Activated naive CD4-positive, alpha-beta T cell treated with anti-CD3 and anti-CD28 coated beads, Interleukin-2, amount 10 ng/mL, durations not matched to agents 7 days and 5 days (primary cell): ENCODE data around the gene ATXN1.

ENCODE experiments used
- CTCF ChIA-PET: fragments of 350-600 bp; sonication (Branson Sonifier 250); formaldehyde crosslinking; loops from one replicate; lab custom pipeline; 2021; ENCODE audit warnings: antibody characterized with exemption; lab: Charles Lee
- DNase-seq: peaks from one replicate; pipeline ENCODE4 v3.0.0-alpha.2; 2020
- H3K27ac Mint-ChIP-seq: one replicate; pipeline ENCODE4 v1.8.0; 2021; ENCODE audit warnings: mild to moderate bottlenecking, moderate library complexity, mixed read lengths
- H3K27me3 Mint-ChIP-seq: one replicate; pipeline ENCODE4 v1.8.0; 2021; ENCODE audit warnings: mild to moderate bottlenecking, mixed read lengths
- H3K36me3 Mint-ChIP-seq: one replicate; pipeline ENCODE4 v1.8.0; 2021; ENCODE audit warnings: mixed read lengths
- H3K4me1 Mint-ChIP-seq: one replicate; pipeline ENCODE4 v1.8.0; 2021; ENCODE audit warnings: mixed read lengths
- H3K4me3 Mint-ChIP-seq: one replicate; pipeline ENCODE4 v1.8.0; 2021; ENCODE audit warnings: mild to moderate bottlenecking, moderate library complexity, mixed read lengths
- H3K9me3 Mint-ChIP-seq: one replicate; pipeline ENCODE4 v1.8.0; 2021; ENCODE audit warnings: mixed read lengths

Gene ATXN1

DNA sequence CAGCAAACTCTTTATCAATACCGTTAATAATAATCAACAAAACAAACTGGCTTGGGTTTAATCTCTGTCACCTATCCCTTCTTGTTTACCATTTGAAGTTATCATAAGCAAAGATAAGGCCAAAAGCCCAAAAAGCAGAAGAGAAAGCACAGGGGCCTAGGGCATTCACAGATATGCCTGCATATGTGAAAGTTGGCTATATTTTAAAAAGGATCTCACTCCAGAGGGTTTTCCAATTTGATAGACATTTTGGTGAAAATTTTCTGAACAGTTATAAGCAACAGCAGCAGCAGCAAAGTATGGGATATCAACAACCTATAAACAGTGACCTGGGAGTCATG lies 101.1 kb downstream of the ATXN1 start:
- no peak overlapping the region for H3K4me3 Mint-ChIP-seq
- H3K4me1 Mint-ChIP-seq = peaks cover 36% of the 10 kb centered on the region
- peaks cover 36% of the 10 kb centered on the region for H3K36me3 Mint-ChIP-seq
- no peak for DNase-seq
- H3K27ac Mint-ChIP-seq = no peak overlapping the region
- CTCF ChIA-PET = interaction anchor here (0.9 to 1.5 kb wide), 2 partner anchors 38 to 44 kb away, joined by 3 to 4 read pairs; no protein-coding TSS in a partner anchor
- no peaks in the 10 kb centered on the region for H3K27me3 Mint-ChIP-seq
- peaks cover 9% of the 10 kb centered on the region for H3K9me3 Mint-ChIP-seq

DNA sequence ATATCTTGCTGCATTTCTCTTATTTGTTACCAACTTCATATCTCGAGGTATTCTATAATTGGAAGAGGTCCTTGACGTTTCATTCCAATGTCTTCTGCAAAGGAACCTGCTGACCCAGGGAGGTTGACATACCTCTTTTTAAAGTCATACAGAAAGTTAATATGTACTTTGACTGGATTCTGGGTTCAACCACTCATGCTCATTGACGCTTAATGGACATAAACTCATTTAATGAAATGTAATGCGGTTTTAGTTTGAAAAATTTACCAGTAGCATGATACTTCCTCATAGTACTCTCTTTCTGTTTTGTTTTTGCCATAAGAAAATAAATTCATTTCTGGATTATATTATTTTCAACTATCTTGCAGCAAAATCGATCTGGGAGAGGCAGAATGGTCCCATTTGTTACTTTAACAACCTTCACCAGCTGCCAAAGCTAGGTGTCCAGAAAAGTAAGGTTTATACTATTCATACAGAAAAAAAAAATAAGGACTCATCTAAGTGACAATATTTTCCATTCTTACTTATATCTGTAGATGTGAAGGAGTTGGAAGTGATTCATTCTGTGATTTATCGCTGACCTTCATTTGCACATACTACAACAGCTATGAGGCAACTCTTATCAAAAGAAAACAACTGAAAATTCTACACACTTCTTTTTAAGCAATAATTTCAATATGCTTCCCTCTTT lies 101.6 kb downstream of the ATXN1 start:
- no peak for DNase-seq
- CTCF ChIA-PET = interaction anchor here (1.5 to 2.6 kb wide), 2 partner anchors 38 to 104 kb away, joined by 4 to 10 read pairs; no protein-coding TSS in a partner anchor
- H3K36me3 Mint-ChIP-seq = peaks cover 38% of the 10 kb centered on the region
- H3K27ac Mint-ChIP-seq = peak overlapping the region; percentile 0
- H3K9me3 Mint-ChIP-seq = peaks cover 9% of the 10 kb centered on the region
- peaks cover 41% of the 10 kb centered on the region for H3K4me1 Mint-ChIP-seq
- H3K27me3 Mint-ChIP-seq = no peaks in the 10 kb centered on the region
- H3K4me3 Mint-ChIP-seq = no peak overlapping the region

DNA sequence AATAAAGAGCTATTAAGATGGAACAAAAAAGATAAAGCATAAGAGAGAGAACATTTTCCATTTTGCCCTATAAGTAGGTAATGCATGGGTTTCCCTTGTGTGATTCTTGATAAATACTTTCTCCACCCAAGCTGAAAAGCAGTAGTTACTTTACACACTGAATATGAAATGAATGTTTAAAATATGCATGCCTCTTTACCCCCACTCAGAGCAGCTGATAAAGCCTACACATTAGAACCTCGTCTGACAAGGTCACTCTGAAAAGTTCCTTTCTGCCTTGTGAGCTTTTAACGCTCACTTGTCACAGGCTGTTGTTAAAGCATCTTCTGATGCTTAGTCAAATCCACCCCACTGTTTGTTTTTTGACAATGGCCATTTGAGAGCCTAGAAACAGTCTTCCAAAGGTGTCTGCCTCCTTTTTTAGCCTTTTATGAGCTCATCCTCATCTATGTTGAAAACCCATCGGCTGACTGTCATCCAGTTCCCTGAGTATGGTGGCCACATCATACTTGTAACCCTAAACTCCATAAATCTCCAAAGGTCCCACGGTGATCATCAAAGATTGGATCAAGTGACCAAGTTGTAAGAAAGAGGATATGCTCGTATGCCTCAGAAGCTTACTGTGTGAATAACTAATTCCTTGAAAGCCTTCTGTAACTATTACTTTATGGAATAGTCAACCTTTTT lies 102.8 kb downstream of the ATXN1 start:
- H3K27ac Mint-ChIP-seq = peak overlapping the region; percentile 53
- no peaks in the 10 kb centered on the region for H3K27me3 Mint-ChIP-seq
- H3K36me3 Mint-ChIP-seq = peaks cover 37% of the 10 kb centered on the region
- no peak overlapping the region for H3K4me3 Mint-ChIP-seq
- H3K4me1 Mint-ChIP-seq = peaks cover 52% of the 10 kb centered on the region
- no peak for DNase-seq
- CTCF ChIA-PET = interaction anchor here (1.2 to 2.6 kb wide), 3 partner anchors 55 to 105 kb away, joined by 3 to 10 read pairs (median 8); partner anchors contain the start of gene ATXN1
- H3K9me3 Mint-ChIP-seq = peaks cover 9% of the 10 kb centered on the region

DNA sequence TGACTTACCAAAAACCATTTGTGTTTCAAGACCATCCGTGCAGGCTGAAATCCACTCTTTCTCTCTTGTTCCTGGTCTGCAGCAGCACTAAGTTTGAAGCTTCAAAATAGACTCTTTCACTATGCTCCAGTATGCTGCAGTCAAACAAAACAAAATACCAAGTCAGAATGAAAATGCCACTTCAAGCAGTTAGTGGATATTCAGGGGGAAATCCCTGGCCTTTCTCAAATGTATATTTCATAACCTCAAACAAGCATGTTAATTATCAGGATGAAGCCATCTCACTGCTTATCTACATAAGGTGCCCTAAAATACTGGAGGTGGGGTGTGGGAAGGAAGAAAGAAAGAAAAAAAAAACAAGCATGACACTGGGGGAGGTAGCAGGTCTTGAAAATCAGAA lies 103.5 kb downstream of the ATXN1 start:
- H3K9me3 Mint-ChIP-seq = peaks cover 9% of the 10 kb centered on the region
- no peak overlapping the region for H3K4me3 Mint-ChIP-seq
- H3K27ac Mint-ChIP-seq = no peak overlapping the region

DNA sequence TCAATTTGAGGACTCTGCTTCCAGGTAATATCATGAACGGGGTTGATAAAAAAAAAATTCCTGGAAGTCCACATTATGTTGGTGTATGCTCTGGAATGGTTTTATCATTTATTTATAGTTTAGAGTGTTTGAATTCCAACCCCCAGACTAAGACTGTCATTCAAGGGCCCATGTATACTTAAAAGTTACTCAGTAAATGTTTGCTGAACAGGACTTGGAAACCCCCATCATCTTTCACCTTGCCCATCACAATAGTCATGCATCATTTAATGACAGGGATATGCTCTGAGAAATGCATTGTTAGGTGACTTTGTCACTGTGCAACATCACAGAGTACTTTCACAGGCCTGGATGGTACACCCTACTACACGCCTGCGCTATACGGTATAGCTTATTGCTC lies 104.8 kb downstream of the ATXN1 start:
- peaks cover 39% of the 10 kb centered on the region for H3K36me3 Mint-ChIP-seq
- H3K9me3 Mint-ChIP-seq = peaks cover 2% of the 10 kb centered on the region
- H3K27me3 Mint-ChIP-seq = no peaks in the 10 kb centered on the region
- CTCF ChIA-PET = no interaction called here
- no peak overlapping the region for H3K4me3 Mint-ChIP-seq
- peaks cover 73% of the 10 kb centered on the region for H3K4me1 Mint-ChIP-seq
- no peak overlapping the region for H3K27ac Mint-ChIP-seq
- no peak for DNase-seq

More for the DNA sequence above, 103.5 kb downstream of the ATXN1 start:
- no peaks in the 10 kb centered on the region for H3K27me3 Mint-ChIP-seq
- H3K36me3 Mint-ChIP-seq = peaks cover 42% of the 10 kb centered on the region
- CTCF ChIA-PET = interaction anchor here (1.4 to 2.6 kb wide), 2 partner anchors 55 to 106 kb away, joined by 3 to 10 read pairs; no protein-coding TSS in a partner anchor
- no peak for DNase-seq
- H3K4me1 Mint-ChIP-seq = peaks cover 60% of the 10 kb centered on the region

DNA sequence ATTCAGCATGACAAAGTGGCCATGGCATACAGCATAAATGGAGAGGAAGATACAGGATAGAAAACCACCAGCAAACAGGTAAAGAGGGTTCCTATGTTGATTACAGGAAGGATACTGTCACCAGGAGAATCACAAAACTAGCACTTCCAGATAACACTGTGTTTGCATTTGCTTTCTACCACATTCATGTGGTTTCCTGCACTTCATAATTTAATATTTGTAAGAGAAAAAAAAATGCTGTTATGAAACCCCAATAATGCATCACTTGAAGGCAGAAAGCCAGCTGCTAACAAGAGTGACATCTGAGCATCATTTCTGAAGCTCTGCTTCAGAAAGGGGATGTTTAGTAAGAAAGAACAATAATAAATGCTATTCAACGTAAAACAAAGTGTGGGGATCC lies 106.6 kb downstream of the ATXN1 start:
- H3K27me3 Mint-ChIP-seq = no peaks in the 10 kb centered on the region
- H3K27ac Mint-ChIP-seq = peak overlapping the region; percentile 81

DNA sequence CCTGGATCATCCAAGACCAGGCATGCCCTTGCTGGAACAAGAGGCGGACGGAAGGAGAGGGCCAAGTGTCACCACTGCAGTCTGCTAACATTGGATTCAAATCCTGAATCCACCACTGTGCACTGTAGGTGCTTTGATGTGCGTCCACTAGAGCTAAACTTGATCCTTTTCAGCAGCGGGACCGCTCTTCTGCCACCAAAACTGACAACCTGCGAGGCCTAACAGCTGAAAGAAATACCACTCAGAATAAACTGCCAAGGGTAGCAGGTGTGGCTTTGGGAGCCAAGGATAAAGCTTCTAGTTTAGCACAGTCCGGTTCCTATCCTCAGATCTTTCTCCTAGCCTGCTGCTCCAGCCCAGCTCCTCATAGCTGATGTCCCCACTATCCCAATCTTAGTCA lies 108.0 kb downstream of the ATXN1 start:
- no peaks in the 10 kb centered on the region for H3K27me3 Mint-ChIP-seq
- H3K4me1 Mint-ChIP-seq = peaks cover 61% of the 10 kb centered on the region
- H3K4me3 Mint-ChIP-seq = no peak overlapping the region
- no peak overlapping the region for H3K27ac Mint-ChIP-seq
- CTCF ChIA-PET = interaction anchor here (0.9 kb wide), 1 partner anchor 137 kb away, joined by 3 read pairs; no protein-coding TSS in a partner anchor
- no peak for DNase-seq
- peaks cover 41% of the 10 kb centered on the region for H3K36me3 Mint-ChIP-seq
- H3K9me3 Mint-ChIP-seq = no peaks in the 10 kb centered on the region

More for the DNA sequence above, 106.6 kb downstream of the ATXN1 start:
- Mint-ChIP-seq H3K4me3 (no peak overlapping the region), H3K4me1 (peaks cover 76% of the 10 kb centered on the region), H3K9me3 (no peaks in the 10 kb centered on the region), H3K36me3 (peaks cover 41% of the 10 kb centered on the region)
- no peak for DNase-seq
- CTCF ChIA-PET = no interaction called here

DNA sequence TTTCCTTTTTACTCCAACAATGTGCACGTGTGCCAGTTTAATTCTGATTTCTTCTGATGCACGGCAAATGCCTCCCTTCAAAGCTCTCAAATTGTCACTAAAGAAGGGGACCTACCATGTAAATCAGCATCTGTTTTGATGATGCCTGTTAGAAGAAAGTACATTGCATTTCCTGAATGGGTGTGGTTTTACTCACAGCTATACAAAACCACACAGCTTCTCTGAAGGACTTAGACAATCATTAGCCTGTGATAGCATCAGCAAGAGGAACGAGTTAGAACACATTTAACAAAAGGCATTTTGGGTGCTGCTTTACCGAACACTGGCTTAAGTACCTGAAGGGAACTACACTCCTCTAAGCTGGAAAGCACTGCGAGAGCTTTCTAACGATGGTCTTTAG lies 109.4 kb downstream of the ATXN1 start:
- H3K4me1 Mint-ChIP-seq = peaks cover 50% of the 10 kb centered on the region
- no peaks in the 10 kb centered on the region for H3K27me3 Mint-ChIP-seq
- no peaks in the 10 kb centered on the region for H3K9me3 Mint-ChIP-seq
- peaks cover 32% of the 10 kb centered on the region for H3K36me3 Mint-ChIP-seq
- peak overlapping the region; percentile 80 for H3K27ac Mint-ChIP-seq
- CTCF ChIA-PET = interaction anchor here (0.5 to 1.5 kb wide), 5 partner anchors 29 to 140 kb away, joined by 3 to 5 read pairs (median 3); partner anchors contain the start of gene ATXN1
- DNase-seq = no peak
- peak overlapping the region; percentile 5 for H3K4me3 Mint-ChIP-seq

DNA sequence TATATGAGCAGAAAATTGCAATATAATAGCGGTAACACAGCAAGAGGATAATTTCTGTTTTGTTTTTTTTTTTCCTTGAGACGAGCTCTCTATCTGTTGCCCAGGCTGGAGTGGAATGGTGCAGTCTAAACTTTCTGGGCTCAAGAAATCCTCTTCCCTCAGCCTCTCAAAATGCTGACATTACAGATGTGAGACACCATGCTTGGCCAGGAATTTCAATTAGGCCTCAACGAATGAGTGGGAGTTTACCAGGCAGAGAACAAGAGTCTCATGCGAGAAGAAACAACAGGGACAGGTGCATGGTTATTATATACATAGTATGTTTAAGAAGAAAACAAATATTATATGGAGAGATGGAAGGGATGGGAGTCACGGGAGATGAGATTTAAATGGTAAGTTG lies 111.4 kb downstream of the ATXN1 start:
- no peak for DNase-seq
- CTCF ChIA-PET = no interaction called here
- Mint-ChIP-seq H3K4me3 (no peak overlapping the region), H3K36me3 (peaks cover 30% of the 10 kb centered on the region), H3K27me3 (no peaks in the 10 kb centered on the region), H3K4me1 (peaks cover 43% of the 10 kb centered on the region), H3K9me3 (no peaks in the 10 kb centered on the region), H3K27ac (no peak overlapping the region)

DNA sequence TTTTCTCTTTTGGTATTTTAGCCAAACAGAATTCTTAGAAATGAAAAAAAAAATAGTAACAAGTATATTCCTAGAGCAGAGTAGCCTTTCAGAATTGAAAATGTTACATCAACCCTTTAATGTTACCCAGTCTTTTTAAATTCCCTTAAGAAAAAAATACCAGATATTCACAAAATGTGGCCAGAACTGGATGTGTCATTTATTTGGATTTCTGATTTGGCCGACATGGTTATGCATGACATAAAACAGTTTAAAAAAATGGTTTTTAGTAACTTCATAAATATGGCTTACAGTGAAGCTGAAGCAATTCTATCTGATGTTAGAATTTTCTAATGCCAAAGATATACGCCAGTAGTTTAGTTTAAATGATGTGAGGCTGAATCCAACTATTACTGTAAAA lies 112.0 kb downstream of the ATXN1 start:
- Mint-ChIP-seq H3K9me3 (no peaks in the 10 kb centered on the region), H3K4me1 (peaks cover 36% of the 10 kb centered on the region), H3K36me3 (peaks cover 33% of the 10 kb centered on the region), H3K27ac (no peak overlapping the region), H3K4me3 (no peak overlapping the region), H3K27me3 (no peaks in the 10 kb centered on the region)
- CTCF ChIA-PET = no interaction called here
- DNase-seq = no peak

DNA sequence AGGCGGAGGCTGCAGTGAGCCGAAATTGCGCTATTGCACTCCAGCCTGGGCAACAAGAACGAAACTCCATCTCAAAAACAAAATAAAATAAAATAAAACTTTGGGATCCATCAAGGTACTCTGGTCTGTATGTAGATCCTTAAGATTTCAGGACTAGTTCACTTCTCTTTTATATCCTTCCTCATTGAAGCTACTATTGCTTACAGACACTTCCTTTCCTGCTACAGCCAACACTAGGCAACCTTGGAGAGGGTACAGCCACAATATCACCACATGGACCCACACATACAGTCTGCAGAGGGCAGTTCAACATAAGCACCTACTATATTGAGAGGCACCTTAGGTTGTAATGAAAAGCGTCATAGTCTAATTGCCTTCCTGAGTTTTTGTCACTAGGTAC lies 113.3 kb downstream of the ATXN1 start:
- H3K4me1 Mint-ChIP-seq = peaks cover 24% of the 10 kb centered on the region
- H3K27ac Mint-ChIP-seq = no peak overlapping the region
- peaks cover 29% of the 10 kb centered on the region for H3K36me3 Mint-ChIP-seq
- H3K9me3 Mint-ChIP-seq = no peaks in the 10 kb centered on the region
- DNase-seq = no peak
- no peaks in the 10 kb centered on the region for H3K27me3 Mint-ChIP-seq
- CTCF ChIA-PET = interaction anchor here (1.0 kb wide), 1 partner anchor 115 kb away, joined by 3 read pairs; no protein-coding TSS in a partner anchor
- no peak overlapping the region for H3K4me3 Mint-ChIP-seq

DNA sequence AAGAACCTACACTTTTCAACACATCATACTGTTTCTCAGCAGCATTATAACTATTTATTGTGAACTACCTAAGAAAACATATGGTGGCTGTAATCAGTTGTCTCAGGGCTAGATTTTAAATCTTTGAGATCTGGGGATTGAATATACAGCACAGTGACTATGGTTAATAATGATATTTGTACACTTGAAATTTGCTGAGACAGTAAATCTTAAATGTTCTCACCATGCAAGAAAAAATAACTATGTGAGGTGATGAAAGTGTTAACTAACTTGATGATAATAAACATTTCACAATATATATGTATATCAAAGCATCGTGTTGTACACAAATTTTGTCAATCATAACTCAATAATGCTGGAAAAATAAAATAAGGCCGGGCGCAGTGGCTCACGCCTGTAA lies 113.8 kb downstream of the ATXN1 start:
- Mint-ChIP-seq H3K4me3 (no peak overlapping the region), H3K27ac (no peak overlapping the region), H3K9me3 (no peaks in the 10 kb centered on the region), H3K36me3 (peaks cover 28% of the 10 kb centered on the region), H3K4me1 (peaks cover 18% of the 10 kb centered on the region), H3K27me3 (no peaks in the 10 kb centered on the region)
- CTCF ChIA-PET = interaction anchor here (1.0 kb wide), 1 partner anchor 116 kb away, joined by 3 read pairs; no protein-coding TSS in a partner anchor
- no peak for DNase-seq

DNA sequence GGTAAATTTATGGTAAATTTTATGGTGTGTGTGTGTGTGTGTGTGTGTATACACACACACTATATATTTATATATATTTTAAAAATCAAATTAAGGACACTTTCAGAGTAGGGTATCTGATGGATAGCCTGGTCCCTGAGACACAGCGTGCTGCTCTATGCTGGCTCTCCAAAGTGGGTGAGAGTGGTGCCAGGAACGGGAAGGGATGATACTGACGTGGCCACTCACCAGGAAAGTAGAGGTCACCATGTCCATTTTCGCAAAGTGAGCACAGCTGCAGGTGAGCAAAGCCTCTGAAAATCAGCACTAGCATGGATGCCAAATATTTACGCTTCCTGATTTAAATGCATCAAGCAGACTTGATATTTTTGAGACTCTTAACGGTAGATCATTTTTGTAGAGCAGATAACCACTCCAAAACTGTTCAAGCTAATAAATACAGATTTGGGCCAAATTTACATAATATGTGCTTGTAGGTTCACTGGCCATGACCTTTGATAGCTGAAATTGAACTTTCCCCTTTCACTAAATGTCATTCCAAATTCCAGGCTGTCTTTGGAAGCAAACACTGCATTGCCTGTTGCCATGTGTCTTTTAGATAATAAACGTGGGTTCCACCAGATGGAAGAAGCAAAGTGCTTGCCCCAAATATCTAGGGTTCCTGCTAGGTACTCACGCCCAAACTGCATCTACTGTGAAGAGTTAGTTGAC lies 116.6 kb downstream of the ATXN1 start:
- CTCF ChIA-PET = no interaction called here
- H3K4me3 Mint-ChIP-seq = no peak overlapping the region
- H3K9me3 Mint-ChIP-seq = no peaks in the 10 kb centered on the region
- peaks cover 29% of the 10 kb centered on the region for H3K36me3 Mint-ChIP-seq
- no peak overlapping the region for H3K27ac Mint-ChIP-seq
- DNase-seq = no peak
- no peaks in the 10 kb centered on the region for H3K4me1 Mint-ChIP-seq
- H3K27me3 Mint-ChIP-seq = no peaks in the 10 kb centered on the region
